ENCODE measurements around the gene CASP10. TPM values are rescaled to one million over a fixed set of nuclear protein-coding genes. Genes with fewer than 3 reads are reported as not detected.

Gene CASP10
- total and polyA plus RNA-seq, 9 of the 15 experiments (the other 6 are each of a cell fraction or from before 2014, with no cell fraction given) = 7.1 to 20.4 (median 10.8) TPM

- TF ChIP-seq PREB (CRISPR knock-in tag; IDR thresholded peaks at IDR 0.05) (no peak), PKNOX1 (IDR thresholded peaks at IDR 0.05) (peak; percentile 58), GTF2B (IDR thresholded peaks at IDR 0.05; ENCODE audit: extremely low read depth, insufficient read length) (no peak), NFIC (IDR thresholded peaks at IDR 0.05) (no peak), HSF4 (CRISPR knock-in tag; IDR thresholded peaks at IDR 0.05; ENCODE audit: borderline replicate concordance) (no peak), ZNF12 (CRISPR knock-in tag; IDR thresholded peaks at IDR 0.05) (no peak), ATF4 (CRISPR knock-in tag; IDR thresholded peaks at IDR 0.05) (peak; percentile 88), BRD9 (IDR thresholded peaks at IDR 0.05; ENCODE audit: low read depth, partially characterized antibody) (no peak), GABPB2 (CRISPR knock-in tag; conservative IDR thresholded peaks at IDR 0.05) (no peak), ZNF408 (CRISPR knock-in tag; IDR thresholded peaks at IDR 0.05; ENCODE audit: low read depth) (no peak), EP300 (IDR thresholded peaks at IDR 0.05; ENCODE audit: low read length) (no peak), SREBF1 (IDR thresholded peaks at IDR 0.05; ENCODE audit: borderline replicate concordance, low read depth, low read length) (no peak), SIN3A (IDR thresholded peaks at IDR 0.05; ENCODE audit: borderline replicate concordance in 2 of 2, control insufficient read depth in 1 of 2, low read depth in 2 of 2, low read length in 2 of 2) (no peak), SETDB1 (IDR thresholded peaks at IDR 0.05; ENCODE audit: low read length) (no peak), HLTF (IDR thresholded peaks at IDR 0.05) (no peak), CHD4 (IDR thresholded peaks at IDR 0.05; ENCODE audit: insufficient read depth, insufficient replicate concordance, low read depth, low read length, poor library complexity, severe bottlenecking) (no peak), NONO (IDR thresholded peaks at IDR 0.05; ENCODE audit: low read depth in 2 of 2, low read length in 1 of 2) (no peak), RBM39 (optimal IDR thresholded peaks at IDR 0.05; ENCODE audit: low read depth, low read length) (no peak), SRSF3 (IDR thresholded peaks at IDR 0.05; ENCODE audit: insufficient read depth, low read length) (no peak), CEBPG (CRISPR knock-in tag; IDR thresholded peaks at IDR 0.05) (peak; percentile 92), CEBPG (tag; conservative IDR thresholded peaks at IDR 0.05 in 1 of 2, IDR thresholded peaks at IDR 0.05 in 1 of 2) (peak; percentile 83 to 93), NCOA2 (IDR thresholded peaks at IDR 0.05; ENCODE audit: partially characterized antibody in 2 of 2) (no peak), KLF6 (CRISPR knock-in tag; IDR thresholded peaks at IDR 0.05; ENCODE audit: borderline replicate concordance) (no peak), NFE2 (IDR thresholded peaks at IDR 0.05; ENCODE audit: low read depth) (no peak), BACH1 (tag; IDR thresholded peaks at IDR 0.05) (0 out of 2 replicates have a peak, but pooled peaks have one; percentile 20), DDX20 (tag; IDR thresholded peaks at IDR 0.05; ENCODE audit: low read depth) (no peak)
These were observed 72.6 kb downstream of the CASP10 start (continued) for GRCh38 chr2:201255408-201256033.

Measured in K562 (cell line).